IMR-90 (cell line): ENCODE measurements around the gene CCDC12. TPM values are rescaled to one million over a fixed set of nuclear protein-coding genes. Genes with fewer than 3 reads are reported as not detected.

ENCODE experiments used
- ATAC-seq: fragments of 200-7000 bp; cut with Tn5 transposase; 2 replicates; pipeline ENCODE4 v1.9.1; 2020; ENCODE audit warnings: low read depth, mild to moderate bottlenecking, moderate library complexity
- BruUV-seq: library from RNA; stranded (reverse); fragments of 400-500 nt; replicated peaks from 2 replicates; lab custom pipeline; 2021; lab: Mats Ljungman, UMichigan
- CTCF ChIA-PET: fragments of 300-600 bp; formaldehyde crosslinking; extraction: SDS; loops from one replicate; lab custom pipeline; 2021; ENCODE audit warnings: antibody characterized with exemption; lab: Yijun Ruan, JAX
- POLR2A ChIA-PET: fragments of 300-600 bp; sonication (Branson Sonifier 250); formaldehyde crosslinking; loops from one replicate; lab custom pipeline; 2022; ENCODE audit warnings: antibody characterized with exemption; ENCODE audit not compliant: unreplicated experiment; lab: Charles Lee
- DNase-seq: peaks from one replicate; pipeline ENCODE4 v3.0.0; 2013
- H2AFZ ChIP-seq: replicated peaks from 2 replicates; pipeline ENCODE3; 2013; ENCODE audit warnings: low read length, mild to moderate bottlenecking; ENCODE audit not compliant: poor library complexity
- H2AK5ac ChIP-seq: 2 replicates; pipeline ENCODE4 v1.6.1; 2013; ENCODE audit warnings: low read depth, low read length, inconsistent platforms
- H2AK9ac ChIP-seq: replicated peaks from 2 replicates; pipeline ENCODE3; 2013; ENCODE audit warnings: mild to moderate bottlenecking, low read depth, low read length, moderate library complexity; ENCODE audit not compliant: poor library complexity
- H2BK120ac ChIP-seq: 2 replicates; pipeline ENCODE4 v1.6.1; 2013; ENCODE audit warnings: low read depth, low read length, inconsistent platforms
- H2BK15ac ChIP-seq: 3 replicates; pipeline ENCODE4 v1.6.1; 2013; ENCODE audit warnings: low read depth, low read length, inconsistent platforms
- H2BK20ac ChIP-seq: 2 replicates; pipeline ENCODE4 v1.6.1; 2013; ENCODE audit warnings: low read depth, mild to moderate bottlenecking, inconsistent platforms, low read length, moderate library complexity
- H2BK5ac ChIP-seq: 2 replicates; pipeline ENCODE4 v1.6.1; 2013; ENCODE audit warnings: mild to moderate bottlenecking, low read depth, low read length, inconsistent platforms; ENCODE audit not compliant: poor library complexity, severe bottlenecking
- H3K14ac ChIP-seq: replicated peaks from 2 replicates; pipeline ENCODE4 v1.6.1; 2013; ENCODE audit warnings: low read depth, low read length, inconsistent platforms
- H3K18ac ChIP-seq: 2 replicates; pipeline ENCODE4 v1.6.1; 2013; ENCODE audit warnings: low read depth, low read length, control low read depth
- H3K23ac ChIP-seq: 2 replicates; pipeline ENCODE4 v1.6.1; 2013; ENCODE audit warnings: low read depth, low read length, inconsistent platforms
- H3K27ac ChIP-seq: 2 replicates; pipeline ENCODE4 v1.5.1; 2013; ENCODE audit warnings: mild to moderate bottlenecking, control low read depth, low read length; ENCODE audit not compliant: insufficient read depth
- H3K27me3 ChIP-seq: 2 replicates; pipeline ENCODE4 v1.6.1; 2013; ENCODE audit warnings: low read length; ENCODE audit not compliant: control insufficient read depth, insufficient read depth
- H3K36me3 ChIP-seq: 2 replicates; pipeline ENCODE4 v1.6.1; 2013; ENCODE audit warnings: low read length, mixed read lengths; ENCODE audit not compliant: control insufficient read depth, insufficient read depth
- H3K4ac ChIP-seq: 2 replicates; pipeline ENCODE4 v1.6.1; 2013; ENCODE audit warnings: low read depth, low read length, inconsistent platforms
- H3K4me1 ChIP-seq: 2 replicates; pipeline ENCODE4 v1.6.1; 2013; ENCODE audit warnings: low read length, mixed read lengths; ENCODE audit not compliant: control insufficient read depth, insufficient read depth
- H3K4me2 ChIP-seq: 2 replicates; pipeline ENCODE4 v1.6.1; 2013; ENCODE audit warnings: low read depth, mild to moderate bottlenecking, control low read depth, low read length, moderate library complexity
- H3K4me3 ChIP-seq: 2 replicates; pipeline ENCODE4 v1.5.1; 2013; ENCODE audit warnings: low read depth, mild to moderate bottlenecking, control low read depth, low read length, moderate library complexity; ENCODE audit not compliant: insufficient read depth
- H3K56ac ChIP-seq: 2 replicates; pipeline ENCODE4 v1.6.1; 2013; ENCODE audit warnings: low read length, inconsistent platforms; ENCODE audit not compliant: insufficient read depth; ENCODE audit errors: extremely low read depth
- H3K79me1 ChIP-seq, 2 experiments: 2 replicates each; pipeline ENCODE4 v1.6.1; 2013; ENCODE audit warnings: low read length in 2 of 2, inconsistent platforms in 1 of 2, low read depth in 1 of 2
- H3K9ac ChIP-seq: 2 replicates; pipeline ENCODE4 v1.6.1; 2013; ENCODE audit warnings: low read depth, low read length, control low read depth
- H3K9me1 ChIP-seq: 2 replicates; pipeline ENCODE4 v1.6.1; 2013; ENCODE audit warnings: low read length, inconsistent platforms; ENCODE audit not compliant: insufficient read depth
- H3K9me3 ChIP-seq: 2 replicates; pipeline ENCODE4 v1.6.1; 2013; ENCODE audit warnings: low read length; ENCODE audit not compliant: control insufficient read depth, insufficient read depth
- H4K20me1 ChIP-seq: 2 replicates; pipeline ENCODE4 v1.6.1; 2013; ENCODE audit warnings: low read length, inconsistent platforms; ENCODE audit not compliant: insufficient read depth
- H4K5ac ChIP-seq: 2 replicates; pipeline ENCODE4 v1.6.1; 2013; ENCODE audit warnings: mild to moderate bottlenecking, low read depth, low read length, control low read depth
- H4K8ac ChIP-seq, 2 experiments: 2 replicates each; pipeline ENCODE4 v1.6.1; 2013; ENCODE audit warnings: low read depth in 2 of 2, low read length in 2 of 2, control low read depth in 1 of 2, inconsistent platforms in 1 of 2
- H4K91ac ChIP-seq: 2 replicates; pipeline ENCODE4 v1.6.1; 2013; ENCODE audit warnings: low read depth, low read length, inconsistent platforms; ENCODE audit not compliant: insufficient read depth
- CEBPB ChIP-seq: IDR thresholded peaks from 2 replicates; pipeline ENCODE4 v1.6.1; 2012; ENCODE audit warnings: low read depth, low read length, improper control_type of control experiment
- MAFK ChIP-seq: IDR thresholded peaks from 2 replicates; pipeline ENCODE4 v1.6.1; 2012; ENCODE audit warnings: low read depth, low read length, improper control_type of control experiment
- USF2 ChIP-seq: fragments of 150-350 bp; IDR thresholded peaks from 2 replicates; pipeline ENCODE4 v1.6.1; 2017; ENCODE audit warnings: mild to moderate bottlenecking, antibody characterized with exemption, low read length, low read depth
- WGBS, 2 experiments: methylation state at CpG; one replicate each; pipeline versions ENCODE4 v1.1.5 to v1.1.7; 2013; ENCODE audit warnings: missing lambda C conversion rate in 2 of 2; ENCODE audit not compliant: insufficient read length in 1 of 2; ENCODE audit errors: extremely low coverage in 2 of 2; 5-methylcytosine and 5-hydroxymethylcytosine counted together
- dilution Hi-C: fragments of 300-500 bp; cut with HindIII; formaldehyde crosslinking; loops from one replicate; pipeline ENCODE4 v1.14.3; 2018; ENCODE audit warnings: low sequenced_read_pairs; ENCODE audit not compliant: unreplicated experiment
- in situ Hi-C: fragments of 300-500 bp; cut with MboI; formaldehyde crosslinking; loops from 3 replicates; pipeline ENCODE4 v1.14.3; 2019; ENCODE audit warnings: low sequenced_read_pairs, inconsistent platforms, mixed read lengths
- intact Hi-C: fragments of 100-400 bp; cut with micrococcal nuclease; formaldehyde crosslinking; loops from 2 replicates; pipeline ENCODE4 v1.10.0; 2022
- polyA plus RNA-seq, 3 experiments: library from polyadenylated mRNA; depleted of rRNA; stranded (reverse); fragments of >200 nt; gene quantifications; 2 replicates each; pipeline ENCODE4 v1.2.3, GENCODE V29; 2012; ENCODE audit warnings: low replicate concordance in 1 of 3
- total RNA-seq: library from RNA; depleted of rRNA; stranded (reverse); fragments of >200 nt; gene quantifications from 2 replicates; pipeline ENCODE4 v1.2.3, GENCODE V29; 2012

The CCDC12 gene
- total and polyA plus RNA-seq, 2 of the 4 experiments (the other 2 are of a cell fraction): 15.2 to 35.1 TPM

DNA sequence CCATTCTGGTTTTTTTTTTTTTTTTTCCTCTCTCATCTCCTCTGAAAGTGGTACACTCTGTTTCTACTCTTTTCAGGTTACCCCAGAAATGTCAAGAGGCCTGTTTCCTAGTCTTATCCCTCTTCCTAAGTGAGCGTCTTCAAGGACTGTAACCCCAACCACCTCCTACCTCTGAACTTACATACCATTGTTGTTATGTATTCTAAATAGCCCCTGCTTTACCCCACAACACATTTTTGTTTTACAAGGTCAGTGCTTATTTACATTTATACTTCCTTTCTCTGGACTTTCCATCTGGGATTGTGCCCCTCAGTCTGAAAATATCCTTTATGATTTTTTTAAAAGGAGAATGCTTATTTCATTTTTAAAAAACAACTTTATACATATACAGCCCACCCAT, 60.3 kb downstream of the CCDC12 start:
- no peaks in the 10 kb centered on the region for H4K20me1 ChIP-seq
- H4K8ac ChIP-seq: no peak overlapping the region
- no peak overlapping the region for H2BK20ac ChIP-seq
- CTCF ChIA-PET: no interaction called here
- POLR2A ChIA-PET: no interaction called here
- H3K18ac ChIP-seq: no peak overlapping the region
- peaks cover 7% of the 10 kb centered on the region; the same call in 1 of the 2 replicates for H3K4me1 ChIP-seq
- WGBS, 2 experiments: no CpG with 5 or more reads among the region's 1 CpG
- peak; percentile 35 for DNase-seq
- H2AK9ac ChIP-seq: no peak overlapping the region
- no peak for TF ChIP-seq MAFK
- TF ChIP-seq CEBPB: no peak
- no peak for TF ChIP-seq USF2
- H3K4ac ChIP-seq: no peak overlapping the region
- H3K9me1 ChIP-seq: peaks cover 12% of the 10 kb centered on the region
- no peaks in the 10 kb centered on the region for H3K27me3 ChIP-seq
- in situ Hi-C loops: loop anchor here (10.0 kb wide), 1 partner anchor 409 kb away; no protein-coding TSS in a partner anchor
- no peak overlapping the region for H2BK15ac ChIP-seq
- H3K9ac ChIP-seq: no peak overlapping the region
- H4K5ac ChIP-seq: no peak overlapping the region
- H3K56ac ChIP-seq: no peak overlapping the region
- peak; percentile 67 for ATAC-seq
- H3K27ac ChIP-seq: peak overlapping the region; percentile 25; the same call in 1 of the 2 replicates
- no peak overlapping the region for H3K4me3 ChIP-seq
- H3K14ac ChIP-seq: no peak overlapping the region
- BruUV-seq: no TSS peak
- no peak overlapping the region for H4K91ac ChIP-seq
- H3K9me3 ChIP-seq: peaks cover 13% of the 10 kb centered on the region
- H2BK5ac ChIP-seq: no peak overlapping the region
- no peak overlapping the region for H3K23ac ChIP-seq
- H2AFZ ChIP-seq: no peak overlapping the region
- dilution Hi-C loops: no loop called here
- peaks cover 0 to 5% of the 10 kb centered on the region in 2 experiments; a peak in 1 of 4 replicates for H3K79me1 ChIP-seq
- intact Hi-C loops: no loop called here
- no peak overlapping the region for H2AK5ac ChIP-seq
- H2BK120ac ChIP-seq: no peak overlapping the region
- H3K4me2 ChIP-seq: no peak overlapping the region
- peaks cover 32% of the 10 kb centered on the region for H3K36me3 ChIP-seq
